GM23338 (cell line): ENCODE results near the gene BANP. TPM values are rescaled to one million over a fixed set of nuclear protein-coding genes. Genes with fewer than 3 reads are reported as not detected.
"Not testable (repeated sequence)": the region's sequence is repeated elsewhere in the genome, so short reads cannot be mapped to it uniquely, and the experiment has no call there.

Source experiments
- ATAC-seq: fragments of 200-7000 bp; cut with Tn5 transposase; 3 replicates; pipeline ENCODE4 v1.9.1; 2020
- DNase-seq: peaks from one replicate; pipeline ENCODE4 v3.0.0-alpha.2; 2015; ENCODE audit warnings: low spot score
- H2AFZ ChIP-seq: fragments of 200-600 bp; sonication (generic); 2 replicates; pipeline ENCODE4 v1.8.0; 2016; ENCODE audit warnings: antibody characterized with exemption, mild to moderate bottlenecking, moderate library complexity
- H3F3A ChIP-seq: fragments of 200-600 bp; sonication (generic); replicated peaks from 2 replicates; pipeline ENCODE4 v1.8.0; 2017; ENCODE audit warnings: antibody characterized with exemption, mixed run types, low read depth
- H3K27ac ChIP-seq: fragments of 200-600 bp; sonication (generic); 2 replicates; pipeline ENCODE4 v1.6.1; 2016; ENCODE audit warnings: low read depth
- H3K27me3 ChIP-seq: fragments of 200-600 bp; sonication (generic); 2 replicates; pipeline ENCODE4 v1.8.0; 2016; ENCODE audit warnings: mild to moderate bottlenecking, mixed run types, moderate library complexity; ENCODE audit not compliant: insufficient read depth
- H3K36me3 ChIP-seq: fragments of 200-600 bp; sonication (generic); 2 replicates; pipeline ENCODE4 v1.8.0; 2016; ENCODE audit warnings: mild to moderate bottlenecking; ENCODE audit not compliant: insufficient read depth
- H3K4me1 ChIP-seq: fragments of 200-600 bp; sonication (generic); 2 replicates; pipeline ENCODE4 v1.8.0; 2016; ENCODE audit warnings: mild to moderate bottlenecking, moderate library complexity; ENCODE audit not compliant: insufficient read depth
- H3K4me2 ChIP-seq: fragments of 200-600 bp; sonication (generic); 2 replicates; pipeline ENCODE4 v1.7.1; 2017; ENCODE audit warnings: mixed run types
- H3K4me3 ChIP-seq: fragments of 200-600 bp; sonication (generic); 2 replicates; pipeline ENCODE4 v1.6.1; 2016; ENCODE audit warnings: mixed run types
- H3K79me2 ChIP-seq: fragments of 200-600 bp; sonication (generic); replicated peaks from 2 replicates; pipeline ENCODE4 v1.8.0; 2017; ENCODE audit warnings: mild to moderate bottlenecking; ENCODE audit not compliant: insufficient read depth
- H3K9me2 ChIP-seq: fragments of 200-600 bp; sonication (generic); 2 replicates; pipeline ENCODE4 v1.8.0; 2017; ENCODE audit not compliant: insufficient read depth
- H4K20me1 ChIP-seq: fragments of 200-600 bp; sonication (generic); replicated peaks from 2 replicates; pipeline ENCODE4 v1.8.0; 2017; ENCODE audit warnings: mild to moderate bottlenecking; ENCODE audit not compliant: insufficient read depth
- H3K27ac Mint-ChIP-seq: 2 replicates; pipeline ENCODE4 v1.8.0; 2020; ENCODE audit warnings: inconsistent platforms, mild to moderate bottlenecking, moderate library complexity, mixed read lengths
- H3K27me3 Mint-ChIP-seq: 3 replicates; pipeline ENCODE4 v1.8.0; 2022; ENCODE audit warnings: low read depth, mild to moderate bottlenecking, moderate library complexity, mixed read lengths, inconsistent platforms; ENCODE audit not compliant: insufficient read depth, poor library complexity
- H3K36me3 Mint-ChIP-seq: 3 replicates; pipeline ENCODE4 v1.8.0; 2021; ENCODE audit warnings: low read depth, mild to moderate bottlenecking, inconsistent platforms, moderate library complexity, mixed read lengths
- H3K4me1 Mint-ChIP-seq: 3 replicates; pipeline ENCODE4 v1.8.0; 2020; ENCODE audit warnings: mild to moderate bottlenecking, inconsistent platforms, mixed read lengths
- H3K4me3 Mint-ChIP-seq: 3 replicates; pipeline ENCODE4 v1.8.0; 2021; ENCODE audit warnings: moderate library complexity, mild to moderate bottlenecking, inconsistent platforms, mixed read lengths
- H3K9me3 Mint-ChIP-seq: 3 replicates; pipeline ENCODE4 v1.8.0; 2020; ENCODE audit warnings: moderate library complexity, mild to moderate bottlenecking, inconsistent platforms, mixed read lengths
- polyA plus RNA-seq: library from polyadenylated mRNA; unstranded; fragments of >200 nt; fragmentation: Nextera tagmentation; extraction: Ambion mirVana; gene quantifications from 2 replicates; pipeline ENCODE4 v1.2.1, GENCODE V29; 2016
- total RNA-seq: library from RNA; depleted of rRNA; stranded (reverse); fragments of >200 nt; shearing (Covaris generic); gene quantifications from 2 replicates; pipeline ENCODE4 v1.2.3, GENCODE V29; 2014
- TF ChIP-seq, protein P1 (sequence below): fragments of 250-450 bp; sonication (Bioruptor Pico); IDR thresholded peaks from 2 replicates; pipeline ENCODE4 v1.5.0; 2020; ENCODE audit warnings: mild to moderate bottlenecking, moderate library complexity

BANP gene
- total and polyA plus RNA-seq, 2 experiments from 2014 or later = 22.3 to 48.0 TPM

DNA sequence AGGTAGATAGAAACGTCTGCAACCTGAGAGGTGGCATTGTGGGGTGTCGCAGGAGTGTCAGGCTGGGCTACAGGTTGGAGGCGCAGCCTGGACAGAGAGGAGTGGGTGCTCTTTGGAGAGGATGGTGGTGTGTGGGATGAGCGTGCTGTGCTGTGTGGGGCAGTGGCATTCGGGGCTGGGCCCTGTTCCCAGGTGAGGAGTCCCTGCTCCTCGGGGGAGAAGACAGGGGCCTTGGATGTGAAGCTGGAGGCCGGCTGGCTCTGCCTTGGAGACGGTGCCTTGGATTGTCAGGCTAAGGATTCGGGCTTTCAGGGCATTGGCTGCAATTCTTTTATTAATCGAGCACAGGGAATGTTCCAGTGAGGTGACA is 69.3 kb downstream of the BANP start (continued):
- TF ChIP-seq, protein P1, sequence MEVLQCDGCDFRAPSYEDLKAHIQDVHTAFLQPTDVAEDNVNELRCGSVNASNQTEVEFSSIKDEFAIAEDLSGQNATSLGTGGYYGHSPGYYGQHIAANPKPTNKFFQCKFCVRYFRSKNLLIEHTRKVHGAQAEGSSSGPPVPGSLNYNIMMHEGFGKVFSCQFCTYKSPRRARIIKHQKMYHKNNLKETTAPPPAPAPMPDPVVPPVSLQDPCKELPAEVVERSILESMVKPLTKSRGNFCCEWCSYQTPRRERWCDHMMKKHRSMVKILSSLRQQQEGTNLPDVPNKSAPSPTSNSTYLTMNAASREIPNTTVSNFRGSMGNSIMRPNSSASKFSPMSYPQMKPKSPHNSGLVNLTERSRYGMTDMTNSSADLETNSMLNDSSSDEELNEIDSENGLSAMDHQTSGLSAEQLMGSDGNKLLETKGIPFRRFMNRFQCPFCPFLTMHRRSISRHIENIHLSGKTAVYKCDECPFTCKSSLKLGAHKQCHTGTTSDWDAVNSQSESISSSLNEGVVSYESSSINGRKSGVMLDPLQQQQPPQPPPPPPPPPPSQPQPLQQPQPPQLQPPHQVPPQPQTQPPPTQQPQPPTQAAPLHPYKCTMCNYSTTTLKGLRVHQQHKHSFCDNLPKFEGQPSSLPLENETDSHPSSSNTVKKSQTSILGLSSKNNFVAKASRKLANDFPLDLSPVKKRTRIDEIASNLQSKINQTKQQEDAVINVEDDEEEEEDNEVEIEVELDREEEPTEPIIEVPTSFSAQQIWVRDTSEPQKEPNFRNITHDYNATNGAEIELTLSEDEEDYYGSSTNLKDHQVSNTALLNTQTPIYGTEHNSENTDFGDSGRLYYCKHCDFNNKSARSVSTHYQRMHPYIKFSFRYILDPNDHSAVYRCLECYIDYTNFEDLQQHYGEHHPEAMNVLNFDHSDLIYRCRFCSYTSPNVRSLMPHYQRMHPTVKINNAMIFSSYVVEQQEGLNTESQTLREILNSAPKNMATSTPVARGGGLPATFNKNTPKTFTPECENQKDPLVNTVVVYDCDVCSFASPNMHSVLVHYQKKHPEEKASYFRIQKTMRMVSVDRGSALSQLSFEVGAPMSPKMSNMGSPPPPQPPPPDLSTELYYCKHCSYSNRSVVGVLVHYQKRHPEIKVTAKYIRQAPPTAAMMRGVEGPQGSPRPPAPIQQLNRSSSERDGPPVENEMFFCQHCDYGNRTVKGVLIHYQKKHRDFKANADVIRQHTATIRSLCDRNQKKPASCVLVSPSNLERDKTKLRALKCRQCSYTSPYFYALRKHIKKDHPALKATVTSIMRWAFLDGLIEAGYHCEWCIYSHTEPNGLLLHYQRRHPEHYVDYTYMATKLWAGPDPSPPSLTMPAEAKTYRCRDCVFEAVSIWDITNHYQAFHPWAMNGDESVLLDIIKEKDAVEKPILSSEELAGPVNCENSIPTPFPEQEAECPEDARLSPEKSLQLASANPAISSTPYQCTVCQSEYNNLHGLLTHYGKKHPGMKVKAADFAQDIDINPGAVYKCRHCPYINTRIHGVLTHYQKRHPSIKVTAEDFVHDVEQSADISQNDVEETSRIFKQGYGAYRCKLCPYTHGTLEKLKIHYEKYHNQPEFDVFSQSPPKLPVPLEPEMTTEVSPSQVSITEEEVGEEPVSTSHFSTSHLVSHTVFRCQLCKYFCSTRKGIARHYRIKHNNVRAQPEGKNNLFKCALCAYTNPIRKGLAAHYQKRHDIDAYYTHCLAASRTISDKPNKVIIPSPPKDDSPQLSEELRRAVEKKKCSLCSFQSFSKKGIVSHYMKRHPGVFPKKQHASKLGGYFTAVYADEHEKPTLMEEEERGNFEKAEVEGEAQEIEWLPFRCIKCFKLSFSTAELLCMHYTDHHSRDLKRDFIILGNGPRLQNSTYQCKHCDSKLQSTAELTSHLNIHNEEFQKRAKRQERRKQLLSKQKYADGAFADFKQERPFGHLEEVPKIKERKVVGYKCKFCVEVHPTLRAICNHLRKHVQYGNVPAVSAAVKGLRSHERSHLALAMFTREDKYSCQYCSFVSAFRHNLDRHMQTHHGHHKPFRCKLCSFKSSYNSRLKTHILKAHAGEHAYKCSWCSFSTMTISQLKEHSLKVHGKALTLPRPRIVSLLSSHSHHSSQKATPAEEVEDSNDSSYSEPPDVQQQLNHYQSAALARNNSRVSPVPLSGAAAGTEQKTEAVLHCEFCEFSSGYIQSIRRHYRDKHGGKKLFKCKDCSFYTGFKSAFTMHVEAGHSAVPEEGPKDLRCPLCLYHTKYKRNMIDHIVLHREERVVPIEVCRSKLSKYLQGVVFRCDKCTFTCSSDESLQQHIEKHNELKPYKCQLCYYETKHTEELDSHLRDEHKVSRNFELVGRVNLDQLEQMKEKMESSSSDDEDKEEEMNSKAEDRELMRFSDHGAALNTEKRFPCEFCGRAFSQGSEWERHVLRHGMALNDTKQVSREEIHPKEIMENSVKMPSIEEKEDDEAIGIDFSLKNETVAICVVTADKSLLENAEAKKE = no peak

- Mint-ChIP-seq H3K27ac (peak overlapping the region; percentile 72), H3K4me1 (peaks cover 47% of the 10 kb centered on the region), H3K36me3 (peaks cover 26% of the 10 kb centered on the region), H3K27me3 (peaks cover 17% of the 10 kb centered on the region)
- H3K9me2 ChIP-seq, H3K9me3 Mint-ChIP-seq, H2AFZ ChIP-seq, H3K27me3 ChIP-seq, ATAC-seq, H3K4me3 Mint-ChIP-seq, H4K20me1 ChIP-seq, DNase-seq, H3K27ac ChIP-seq, H3K4me2 ChIP-seq, H3F3A ChIP-seq, H3K79me2 ChIP-seq, H3K4me1 ChIP-seq, H3K36me3 ChIP-seq, H3K4me3 ChIP-seq: not testable (repeated sequence)
These were observed 70.1 kb downstream of the BANP start for GRCh38 chr16:88021041-88021970.
